ENCODE measurements around the gene ZNHIT1.

ZNHIT1 gene

DNA sequence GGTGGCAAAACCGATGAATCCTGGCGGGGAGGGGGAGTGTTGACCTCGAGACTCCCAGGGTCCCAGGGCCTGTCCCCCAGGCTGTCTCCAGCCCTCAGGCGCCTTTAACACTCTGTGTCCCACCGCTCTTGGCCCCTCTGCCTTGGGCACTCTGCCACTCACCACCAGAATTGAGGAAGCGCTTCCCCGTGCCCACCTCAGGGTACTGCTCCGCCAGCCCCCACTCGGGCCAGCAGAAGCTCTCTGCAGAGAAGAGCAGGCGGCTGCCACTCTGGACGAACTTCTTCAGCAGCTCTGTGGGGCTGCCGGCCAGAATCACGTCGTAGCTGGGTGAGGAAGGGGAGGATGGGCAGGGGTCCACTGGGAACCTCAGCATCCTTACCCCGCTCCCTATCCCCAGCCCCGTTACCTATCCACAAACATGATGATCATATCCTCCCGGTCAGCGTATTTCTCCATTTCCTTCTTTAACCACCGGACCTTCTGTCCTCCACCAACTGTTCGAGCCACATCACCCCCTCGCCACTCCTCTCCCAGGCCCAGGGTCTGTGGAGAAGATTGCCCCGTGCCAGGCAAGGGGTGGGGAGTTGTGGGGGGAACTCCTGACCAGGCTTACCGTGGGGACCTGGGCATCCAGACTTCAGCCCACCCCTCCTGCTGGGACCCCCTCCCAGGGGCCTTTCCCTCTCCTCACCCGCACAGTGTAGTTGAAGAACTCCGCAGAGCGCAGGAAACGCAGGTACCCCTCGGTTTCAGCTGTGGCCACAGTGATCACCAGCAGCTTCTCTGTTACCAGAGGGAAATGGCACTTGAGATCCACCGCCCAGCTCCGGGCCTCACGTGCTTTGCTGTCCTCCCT is 1.7 kb upstream of the ZNHIT1 start:
- Histone ChIP-seq H3K27me3 (ENCODE audit: insufficient read depth, poor library complexity, severe bottlenecking) (no peaks in the 10 kb centered on the region), H3K4me3 (replicated peaks; ENCODE audit: insufficient read depth, low read length) (peak overlapping the region; percentile 94), H3K27ac (replicated peaks) (peak overlapping the region; percentile 79)
- DNase-seq (ENCODE audit: low read depth in 1 of 2, low spot score in 1 of 2): peak in 1 of 2 experiments; percentile 45
- no peak for TF ChIP-seq POLR2AphosphoS5 (IDR thresholded peaks at IDR 0.05; ENCODE audit: low read depth)
- TF ChIP-seq GABPA (IDR thresholded peaks at IDR 0.05; ENCODE audit: low read depth): no peak
- TF ChIP-seq, protein P1, sequence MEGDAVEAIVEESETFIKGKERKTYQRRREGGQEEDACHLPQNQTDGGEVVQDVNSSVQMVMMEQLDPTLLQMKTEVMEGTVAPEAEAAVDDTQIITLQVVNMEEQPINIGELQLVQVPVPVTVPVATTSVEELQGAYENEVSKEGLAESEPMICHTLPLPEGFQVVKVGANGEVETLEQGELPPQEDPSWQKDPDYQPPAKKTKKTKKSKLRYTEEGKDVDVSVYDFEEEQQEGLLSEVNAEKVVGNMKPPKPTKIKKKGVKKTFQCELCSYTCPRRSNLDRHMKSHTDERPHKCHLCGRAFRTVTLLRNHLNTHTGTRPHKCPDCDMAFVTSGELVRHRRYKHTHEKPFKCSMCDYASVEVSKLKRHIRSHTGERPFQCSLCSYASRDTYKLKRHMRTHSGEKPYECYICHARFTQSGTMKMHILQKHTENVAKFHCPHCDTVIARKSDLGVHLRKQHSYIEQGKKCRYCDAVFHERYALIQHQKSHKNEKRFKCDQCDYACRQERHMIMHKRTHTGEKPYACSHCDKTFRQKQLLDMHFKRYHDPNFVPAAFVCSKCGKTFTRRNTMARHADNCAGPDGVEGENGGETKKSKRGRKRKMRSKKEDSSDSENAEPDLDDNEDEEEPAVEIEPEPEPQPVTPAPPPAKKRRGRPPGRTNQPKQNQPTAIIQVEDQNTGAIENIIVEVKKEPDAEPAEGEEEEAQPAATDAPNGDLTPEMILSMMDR (IDR thresholded peaks at IDR 0.05; ENCODE audit: insufficient read depth, low read length): no peak
- TF ChIP-seq SPI1 (IDR thresholded peaks at IDR 0.05; ENCODE audit: borderline replicate concordance, low read depth): no peak; the same call in 1 of the 2 replicates
- TF ChIP-seq, protein P2, sequence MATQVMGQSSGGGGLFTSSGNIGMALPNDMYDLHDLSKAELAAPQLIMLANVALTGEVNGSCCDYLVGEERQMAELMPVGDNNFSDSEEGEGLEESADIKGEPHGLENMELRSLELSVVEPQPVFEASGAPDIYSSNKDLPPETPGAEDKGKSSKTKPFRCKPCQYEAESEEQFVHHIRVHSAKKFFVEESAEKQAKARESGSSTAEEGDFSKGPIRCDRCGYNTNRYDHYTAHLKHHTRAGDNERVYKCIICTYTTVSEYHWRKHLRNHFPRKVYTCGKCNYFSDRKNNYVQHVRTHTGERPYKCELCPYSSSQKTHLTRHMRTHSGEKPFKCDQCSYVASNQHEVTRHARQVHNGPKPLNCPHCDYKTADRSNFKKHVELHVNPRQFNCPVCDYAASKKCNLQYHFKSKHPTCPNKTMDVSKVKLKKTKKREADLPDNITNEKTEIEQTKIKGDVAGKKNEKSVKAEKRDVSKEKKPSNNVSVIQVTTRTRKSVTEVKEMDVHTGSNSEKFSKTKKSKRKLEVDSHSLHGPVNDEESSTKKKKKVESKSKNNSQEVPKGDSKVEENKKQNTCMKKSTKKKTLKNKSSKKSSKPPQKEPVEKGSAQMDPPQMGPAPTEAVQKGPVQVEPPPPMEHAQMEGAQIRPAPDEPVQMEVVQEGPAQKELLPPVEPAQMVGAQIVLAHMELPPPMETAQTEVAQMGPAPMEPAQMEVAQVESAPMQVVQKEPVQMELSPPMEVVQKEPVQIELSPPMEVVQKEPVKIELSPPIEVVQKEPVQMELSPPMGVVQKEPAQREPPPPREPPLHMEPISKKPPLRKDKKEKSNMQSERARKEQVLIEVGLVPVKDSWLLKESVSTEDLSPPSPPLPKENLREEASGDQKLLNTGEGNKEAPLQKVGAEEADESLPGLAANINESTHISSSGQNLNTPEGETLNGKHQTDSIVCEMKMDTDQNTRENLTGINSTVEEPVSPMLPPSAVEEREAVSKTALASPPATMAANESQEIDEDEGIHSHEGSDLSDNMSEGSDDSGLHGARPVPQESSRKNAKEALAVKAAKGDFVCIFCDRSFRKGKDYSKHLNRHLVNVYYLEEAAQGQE (IDR thresholded peaks at IDR 0.05; ENCODE audit: insufficient replicate concordance, low read depth): no peak

DNA sequence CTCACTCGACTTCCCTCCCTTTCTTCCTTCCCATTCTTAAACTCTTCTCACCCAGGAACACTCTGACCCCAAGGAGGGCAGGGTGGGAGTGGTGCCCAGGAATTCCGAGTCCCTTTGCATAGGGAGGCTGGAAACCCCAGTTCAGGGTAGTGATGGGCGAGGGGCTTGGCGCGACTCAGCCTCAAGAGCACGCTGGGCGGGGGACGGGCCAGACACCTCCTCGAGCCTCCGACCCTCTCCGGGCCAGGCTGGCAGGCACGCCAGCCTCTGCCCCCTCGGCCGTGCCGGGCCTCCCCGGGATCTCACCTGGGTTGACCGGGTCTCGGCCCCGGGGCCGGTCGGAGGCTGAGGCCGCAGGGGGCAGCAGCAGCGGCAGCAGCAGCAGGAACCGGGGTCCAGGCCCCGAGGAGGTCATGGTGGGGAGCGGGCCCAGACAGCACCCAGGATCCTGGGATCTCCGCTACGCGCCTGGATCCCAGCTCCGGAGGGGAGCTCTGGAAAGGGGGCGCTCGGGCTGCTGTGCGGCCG is 1.0 kb upstream of the ZNHIT1 start:
- H3K4me3 ChIP-seq (replicated peaks; ENCODE audit: insufficient read depth, low read length): peak overlapping the region; percentile 94
- H3K27me3 ChIP-seq (ENCODE audit: insufficient read depth, poor library complexity, severe bottlenecking): no peaks in the 10 kb centered on the region
- peak overlapping the region; percentile 79 for H3K27ac ChIP-seq (replicated peaks)
- no peak for TF ChIP-seq GABPA (IDR thresholded peaks at IDR 0.05; ENCODE audit: low read depth)
- TF ChIP-seq, protein P1 (IDR thresholded peaks at IDR 0.05; ENCODE audit: insufficient read depth, low read length): no peak
- no peak for TF ChIP-seq POLR2AphosphoS5 (IDR thresholded peaks at IDR 0.05; ENCODE audit: low read depth)
- TF ChIP-seq, protein P2 (IDR thresholded peaks at IDR 0.05; ENCODE audit: insufficient replicate concordance, low read depth): no peak
- no peak for TF ChIP-seq SPI1 (IDR thresholded peaks at IDR 0.05; ENCODE audit: borderline replicate concordance, low read depth)
- peak in 1 of 2 experiments; percentile 48 for DNase-seq (ENCODE audit: low read depth in 1 of 2, low spot score in 1 of 2)

DNA sequence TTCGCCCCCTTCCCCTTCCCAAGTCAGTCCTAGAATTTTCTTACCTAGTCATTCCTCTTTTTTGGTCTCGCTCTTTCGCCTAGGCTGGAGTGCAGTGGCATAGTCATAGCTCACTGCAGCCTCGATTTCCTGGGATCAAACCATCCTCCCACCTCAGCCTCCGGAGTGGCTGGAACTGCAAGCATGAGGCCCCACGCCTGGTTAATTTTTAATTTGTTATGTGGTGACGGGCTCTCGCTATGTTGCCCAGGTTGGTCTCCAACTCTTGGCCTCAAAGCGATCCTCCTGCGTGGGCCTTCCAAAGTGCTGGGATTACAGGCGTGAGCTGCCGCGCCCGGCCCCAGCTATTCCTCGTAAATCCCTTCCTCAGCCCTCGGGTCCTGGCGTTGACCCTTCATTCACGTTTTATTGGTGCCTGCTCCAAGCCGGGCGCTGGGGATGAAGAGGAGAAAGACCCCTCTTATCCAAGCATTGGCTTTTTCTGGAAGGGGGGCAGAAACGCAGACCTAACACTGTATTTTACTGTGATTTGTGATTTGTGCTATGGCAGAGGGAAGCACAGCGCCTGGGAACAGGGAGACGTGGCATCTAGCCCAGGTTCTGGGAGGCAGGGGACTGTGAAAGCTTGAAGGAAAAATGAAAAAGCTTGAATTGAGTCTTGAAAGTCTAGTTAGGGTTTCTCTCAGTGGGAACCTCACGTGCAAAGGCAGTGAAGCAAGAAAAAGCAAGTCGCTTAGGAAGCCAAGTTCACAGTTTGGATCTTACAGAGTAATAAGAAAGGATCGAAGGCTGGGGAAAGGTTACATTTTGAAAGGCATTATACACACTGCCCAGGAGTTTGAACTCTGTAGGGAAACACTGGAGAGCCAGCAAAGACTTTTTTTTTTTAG is 516 bp downstream of the ZNHIT1 start:
- TF ChIP-seq SPI1 (IDR thresholded peaks at IDR 0.05; ENCODE audit: borderline replicate concordance, low read depth) (no peak), POLR2AphosphoS5 (IDR thresholded peaks at IDR 0.05; ENCODE audit: low read depth) (no peak), GABPA (IDR thresholded peaks at IDR 0.05; ENCODE audit: low read depth) (no peak)
- no peak for DNase-seq (ENCODE audit: low read depth in 1 of 2, low spot score in 1 of 2)
- Histone ChIP-seq H3K4me3 (replicated peaks; ENCODE audit: insufficient read depth, low read length) (peak overlapping the region; percentile 94), H3K27ac (replicated peaks) (peak overlapping the region; percentile 79), H3K27me3 (ENCODE audit: insufficient read depth, poor library complexity, severe bottlenecking) (no peaks in the 10 kb centered on the region)
